GM23338 (cell line): ENCODE results near the gene ZNF469. TPM values are rescaled to one million over a fixed set of nuclear protein-coding genes. Genes with fewer than 3 reads are reported as not detected.

ENCODE experiments used
- CREB1 ChIP-seq: fragments of 250-450 bp; sonication (Bioruptor Pico); IDR thresholded peaks from 2 replicates; pipeline ENCODE4 v1.5.0; 2020; ENCODE audit warnings: low read depth, mild to moderate bottlenecking, moderate library complexity
- EZH2phosphoT487 ChIP-seq: fragments of 200-600 bp; sonication (generic); IDR thresholded peaks from one replicate; pipeline ENCODE4 v1.8.1; 2018; ENCODE audit warnings: antibody characterized with exemption; ENCODE audit not compliant: unreplicated experiment
- REST ChIP-seq: IDR thresholded peaks from one replicate; pipeline ENCODE4 v1.6.1; 2018; ENCODE audit warnings: antibody characterized with exemption; ENCODE audit not compliant: unreplicated experiment
- STAT1 ChIP-seq: IDR thresholded peaks from one replicate; pipeline ENCODE4 v1.6.1; 2016; ENCODE audit warnings: antibody characterized with exemption; ENCODE audit not compliant: unreplicated experiment
- ZNF114 ChIP-seq: fragments of 250-450 bp; sonication (Bioruptor Pico); IDR thresholded peaks from 2 replicates; pipeline ENCODE4 v1.5.0; 2020; ENCODE audit warnings: mild to moderate bottlenecking, moderate library complexity
- ZNF462 ChIP-seq: fragments of 250-450 bp; sonication (Bioruptor Pico); IDR thresholded peaks from 2 replicates; pipeline ENCODE4 v1.5.0; 2020; ENCODE audit warnings: mild to moderate bottlenecking, moderate library complexity
- polyA plus RNA-seq: library from polyadenylated mRNA; unstranded; fragments of >200 nt; fragmentation: Nextera tagmentation; extraction: Ambion mirVana; gene quantifications from 2 replicates; pipeline ENCODE4 v1.2.1, GENCODE V29; 2016
- total RNA-seq: library from RNA; depleted of rRNA; stranded (reverse); fragments of >200 nt; shearing (Covaris generic); gene quantifications from 2 replicates; pipeline ENCODE4 v1.2.3, GENCODE V29; 2014

The ZNF469 gene
- total and polyA plus RNA-seq, 2 experiments from 2014 or later = 0.23 to 1.9 TPM

GRCh38 chr16:88355389-88356123 lies 27.2 kb upstream of the ZNF469 start (continued):
- no peak for TF ChIP-seq ZNF462 (CRISPR knock-in tag)
- no peak for TF ChIP-seq CREB1 (CRISPR knock-in tag)
- no peak for TF ChIP-seq EZH2phosphoT487
- TF ChIP-seq STAT1 = no peak
- TF ChIP-seq REST = no peak
- no peak for TF ChIP-seq ZNF114 (CRISPR knock-in tag)
